GM12872 (cell line): Measurements from ENCODE around the gene SLC6A18.

Experiments used
- TF ChIP-seq, protein P1 (sequence below): IDR thresholded peaks from 3 replicates; pipeline ENCODE4 v1.5.1; 2011; ENCODE audit warnings: low read depth, mild to moderate bottlenecking, low read length, moderate library complexity; ENCODE audit not compliant: insufficient read depth

The SLC6A18 gene

DNA sequence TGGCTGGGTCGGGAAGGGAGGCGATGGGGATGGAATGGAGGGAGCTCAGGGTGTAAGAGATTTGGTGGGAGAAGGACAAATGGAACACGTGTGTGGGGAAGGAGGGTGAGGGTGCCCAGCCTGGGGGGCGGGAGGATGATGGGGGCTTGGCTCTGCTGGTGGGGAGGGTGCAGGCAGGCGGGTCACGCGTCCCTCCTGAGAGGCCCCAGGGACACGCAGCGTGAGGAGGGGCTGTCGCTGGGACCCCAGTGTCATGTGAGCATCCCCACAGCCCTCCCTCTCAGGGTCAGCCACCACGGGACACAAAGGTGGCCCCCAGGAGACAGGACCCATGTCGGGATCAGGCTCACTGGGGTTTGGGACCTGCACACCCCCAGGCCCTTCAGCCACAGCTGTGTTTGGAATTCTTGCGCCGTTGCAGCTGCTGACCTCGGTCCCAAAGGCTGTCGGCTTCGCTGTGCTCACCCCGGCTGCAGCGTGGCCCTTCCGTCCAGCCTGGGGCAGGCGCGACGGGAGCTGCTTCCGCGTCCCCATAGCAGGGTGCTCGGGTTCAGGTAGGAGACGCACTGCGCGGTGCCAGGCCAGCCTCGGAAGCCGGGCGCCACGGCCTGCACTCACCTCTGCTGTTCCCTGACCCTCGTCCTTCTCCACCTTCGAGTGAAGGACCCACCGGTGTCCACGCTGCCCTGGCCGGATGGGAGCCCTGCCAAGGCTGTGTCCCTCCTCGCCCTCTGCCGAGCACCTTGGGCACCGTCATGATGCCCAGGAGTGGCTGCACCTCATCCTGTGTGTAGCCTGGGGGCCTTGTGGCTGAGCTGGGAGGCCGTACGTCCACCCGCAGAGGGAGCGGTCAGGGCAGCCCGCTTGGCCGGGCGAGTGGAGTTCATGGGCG, 18.4 kb upstream of the SLC6A18 start:
- TF ChIP-seq, protein P1, sequence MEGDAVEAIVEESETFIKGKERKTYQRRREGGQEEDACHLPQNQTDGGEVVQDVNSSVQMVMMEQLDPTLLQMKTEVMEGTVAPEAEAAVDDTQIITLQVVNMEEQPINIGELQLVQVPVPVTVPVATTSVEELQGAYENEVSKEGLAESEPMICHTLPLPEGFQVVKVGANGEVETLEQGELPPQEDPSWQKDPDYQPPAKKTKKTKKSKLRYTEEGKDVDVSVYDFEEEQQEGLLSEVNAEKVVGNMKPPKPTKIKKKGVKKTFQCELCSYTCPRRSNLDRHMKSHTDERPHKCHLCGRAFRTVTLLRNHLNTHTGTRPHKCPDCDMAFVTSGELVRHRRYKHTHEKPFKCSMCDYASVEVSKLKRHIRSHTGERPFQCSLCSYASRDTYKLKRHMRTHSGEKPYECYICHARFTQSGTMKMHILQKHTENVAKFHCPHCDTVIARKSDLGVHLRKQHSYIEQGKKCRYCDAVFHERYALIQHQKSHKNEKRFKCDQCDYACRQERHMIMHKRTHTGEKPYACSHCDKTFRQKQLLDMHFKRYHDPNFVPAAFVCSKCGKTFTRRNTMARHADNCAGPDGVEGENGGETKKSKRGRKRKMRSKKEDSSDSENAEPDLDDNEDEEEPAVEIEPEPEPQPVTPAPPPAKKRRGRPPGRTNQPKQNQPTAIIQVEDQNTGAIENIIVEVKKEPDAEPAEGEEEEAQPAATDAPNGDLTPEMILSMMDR = no peak

DNA sequence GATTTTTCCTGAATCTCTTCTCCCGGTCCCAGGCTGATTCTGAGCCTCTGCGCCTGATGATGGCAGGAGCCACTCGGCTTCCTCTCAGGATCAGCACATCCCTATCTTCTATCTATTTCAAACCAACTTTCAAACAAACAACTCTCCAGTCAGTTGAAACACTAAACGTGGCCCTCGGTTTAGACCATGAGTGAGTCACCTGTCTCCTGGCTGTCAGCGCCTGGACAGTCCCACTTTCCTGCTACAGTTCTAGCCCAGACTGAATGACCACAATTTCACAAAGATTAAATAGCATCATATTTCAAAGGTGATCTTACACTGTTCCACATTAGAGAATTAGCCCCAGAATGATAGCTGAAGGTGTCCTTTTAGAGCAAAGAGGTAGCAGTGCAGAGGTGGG, 17.6 kb upstream of the SLC6A18 start:
- TF ChIP-seq, protein P1 = no peak

DNA sequence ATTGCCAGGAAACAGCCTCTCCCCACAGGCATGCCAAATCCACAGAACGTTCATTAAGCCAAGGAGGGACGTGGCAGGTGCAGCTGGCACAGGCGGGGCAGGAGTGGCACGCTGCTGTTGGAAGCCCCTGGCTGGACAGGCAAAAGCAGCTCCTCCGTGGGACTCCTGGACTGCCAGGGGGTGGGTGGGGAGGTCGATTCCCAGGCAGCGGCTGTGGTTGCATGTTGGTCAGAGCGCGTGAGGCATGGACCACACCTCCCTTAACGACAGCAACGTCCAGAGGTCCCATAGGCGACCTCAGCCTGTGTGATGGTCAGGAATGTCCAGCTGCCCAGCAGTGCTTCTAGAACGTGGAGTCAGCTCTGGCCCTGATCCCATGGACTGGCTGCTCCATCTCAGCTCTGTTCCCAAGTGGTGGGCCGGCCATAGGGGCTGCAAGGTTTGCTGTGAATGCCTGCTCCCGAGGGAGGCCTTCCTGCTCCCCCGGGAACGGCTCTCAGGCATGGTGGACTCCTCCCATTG, 16.9 kb upstream of the SLC6A18 start:
- TF ChIP-seq, protein P1 = no peak

DNA sequence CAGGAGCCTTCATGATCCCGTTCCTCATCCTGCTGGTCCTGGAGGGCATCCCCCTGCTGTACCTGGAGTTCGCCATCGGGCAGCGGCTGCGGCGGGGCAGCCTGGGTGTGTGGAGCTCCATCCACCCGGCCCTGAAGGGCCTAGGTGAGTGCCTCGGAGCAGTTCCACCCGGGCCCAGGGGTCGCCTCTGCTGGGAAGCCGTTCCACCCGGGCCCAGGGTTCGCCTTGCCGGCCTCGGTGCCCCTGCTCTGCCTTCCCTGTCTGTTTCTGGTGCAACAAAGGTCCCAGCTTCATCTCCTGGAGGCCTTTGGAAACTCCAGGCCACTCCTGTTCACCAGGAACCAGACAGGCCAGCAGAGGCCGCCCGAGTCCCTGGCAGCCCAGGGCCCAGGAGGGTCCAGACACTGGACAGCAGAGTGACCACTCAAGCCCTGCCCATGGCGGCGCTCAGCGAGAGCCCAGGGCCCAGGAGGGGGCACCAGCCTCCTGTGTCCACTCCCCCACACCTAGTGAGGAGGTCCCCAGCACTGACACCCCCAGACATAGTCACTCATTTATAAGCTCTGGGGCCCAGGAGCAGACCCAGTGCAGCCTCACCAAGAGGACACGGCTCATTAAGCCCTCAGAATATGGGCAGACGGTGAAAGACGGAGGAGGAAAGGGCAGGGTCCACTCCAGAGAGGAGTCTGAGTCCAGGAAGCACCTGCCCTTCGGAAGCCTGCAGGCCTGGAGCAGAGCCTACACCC, 16.3 kb upstream of the SLC6A18 start:
- TF ChIP-seq, protein P1 = no peak; the same call in 1 of the 3 replicates

DNA sequence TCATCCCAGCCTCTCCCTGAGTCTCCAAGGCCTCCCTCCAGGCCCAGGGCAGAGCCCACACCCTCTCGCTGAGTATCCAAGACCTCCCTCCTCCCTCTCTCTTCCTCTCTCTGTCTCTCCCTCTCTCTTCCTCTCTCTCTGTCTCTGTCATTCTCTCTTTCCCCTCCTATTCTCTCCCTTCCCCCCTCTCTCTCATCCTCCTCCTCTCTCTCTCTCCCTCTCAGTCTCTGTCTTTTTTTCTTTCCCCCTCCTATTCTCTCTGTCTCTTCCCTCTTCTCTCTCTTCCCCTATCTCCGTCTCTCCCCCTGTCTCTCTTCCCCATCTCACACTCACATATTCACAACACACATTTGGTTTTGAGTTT, 15.7 kb upstream of the SLC6A18 start:
- TF ChIP-seq, protein P1 = no peak

DNA sequence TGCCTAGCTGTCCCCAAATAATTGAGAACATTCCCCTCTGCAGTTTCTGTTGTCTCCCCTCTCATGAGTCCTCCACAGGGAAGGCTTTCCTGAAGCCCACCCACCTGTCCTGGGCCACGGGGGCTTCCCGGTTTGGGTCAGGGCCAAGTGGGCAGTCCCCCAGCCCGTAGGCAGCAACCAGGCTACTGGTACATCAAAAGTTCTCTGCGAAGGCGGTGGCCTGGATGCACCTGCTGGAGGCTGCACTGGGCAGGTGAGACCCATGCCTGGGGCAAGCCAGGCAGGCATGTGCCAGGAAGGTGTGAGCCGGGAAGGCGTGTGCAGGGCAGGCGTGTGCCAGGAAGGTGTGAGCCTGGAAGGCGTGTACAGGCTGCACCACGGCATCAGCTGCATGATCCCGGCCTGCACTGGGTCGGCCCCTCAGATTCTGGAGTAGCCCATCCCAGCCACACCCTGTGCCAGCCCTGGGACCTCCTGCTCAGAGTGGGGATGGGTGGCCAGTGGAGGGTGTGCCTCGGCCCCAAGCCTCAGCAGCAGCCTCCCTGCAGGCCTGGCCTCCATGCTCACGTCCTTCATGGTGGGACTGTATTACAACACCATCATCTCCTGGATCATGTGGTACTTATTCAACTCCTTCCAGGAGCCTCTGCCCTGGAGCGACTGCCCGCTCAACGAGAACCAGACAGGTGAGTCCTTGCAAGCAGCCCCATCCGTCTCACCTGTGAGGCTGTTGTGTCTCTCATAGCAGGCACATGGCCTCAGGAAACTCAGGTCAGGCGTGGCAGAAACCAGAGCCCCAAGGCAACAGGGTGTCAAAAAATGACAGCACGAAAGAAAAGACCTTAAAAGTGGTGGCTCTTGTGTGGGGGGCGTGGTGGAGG, 15.0 kb upstream of the SLC6A18 start:
- TF ChIP-seq, protein P1 = no peak
